Hematopoietic multipotent progenitor cell treated with erythropoietin and hydrocortisone succinate and interleukin-3 and kit ligand, for 15 days (in vitro differentiated cells): ENCODE results near the gene YWHAG.
"Not testable (repeated sequence)": the region's sequence is repeated elsewhere in the genome, so short reads cannot be mapped to it uniquely, and the experiment has no call there.

Source experiments
- DNase-seq: peaks from one replicate; pipeline ENCODE4 v3.0.0-alpha.2; 2015; ENCODE audit warnings: low spot score

Gene YWHAG

GRCh38 chr7:76358481-76359110 lies at the start of gene YWHAG:
Gene YWHAG, minus strand, starts transcription at chr7:76358991. Its CDS starts 183 bp downstream, at chr7:76358808.
- peak; percentile 90 for DNase-seq

DNA sequence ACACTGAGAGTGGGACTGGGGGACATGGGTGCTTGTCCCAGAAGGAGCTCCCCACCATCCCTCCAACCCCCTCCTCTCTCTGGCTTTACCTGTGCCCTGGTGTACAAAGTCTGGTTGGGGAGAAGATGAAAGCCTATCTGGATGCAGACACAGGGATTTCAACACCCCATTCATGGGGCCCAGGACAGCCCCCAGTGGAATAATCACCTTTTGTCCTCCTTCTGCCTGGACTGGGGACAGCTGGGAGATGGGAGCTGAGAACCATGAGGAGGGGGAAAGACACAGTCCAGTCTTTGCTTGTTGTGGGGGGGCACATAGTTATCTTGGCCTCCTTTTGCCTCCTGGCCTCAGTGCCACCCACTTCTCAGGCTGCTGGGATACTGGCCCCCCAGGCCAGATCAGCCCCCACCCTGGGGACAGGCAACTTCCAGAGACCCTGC lies 49.4 kb upstream of the YWHAG start:
- DNase-seq: no peak

GRCh38 chr7:76407718-76408117 lies 48.9 kb upstream of the YWHAG start:
- no peak for DNase-seq

DNA sequence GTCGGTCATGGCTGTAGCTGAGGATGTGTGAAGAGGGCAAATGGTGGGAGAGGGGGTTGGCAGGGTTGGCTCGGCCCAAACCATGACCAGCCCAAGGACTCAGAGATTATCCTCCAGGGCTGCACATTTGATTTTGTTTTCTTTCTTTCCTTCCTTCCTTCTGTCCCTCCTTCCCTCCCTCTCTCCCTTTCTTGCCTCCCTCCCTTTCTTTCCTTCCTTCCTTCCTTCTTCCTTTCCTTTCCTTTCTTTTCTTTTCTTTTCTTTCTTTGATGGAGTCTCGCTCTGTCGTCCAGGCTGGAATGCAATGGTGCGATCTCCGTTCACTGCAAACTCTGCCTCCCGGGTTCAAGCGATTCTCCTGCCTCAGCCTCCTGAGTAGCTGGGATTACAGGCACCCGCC lies 46.9 kb upstream of the YWHAG start:
- no peak for DNase-seq

GRCh38 chr7:76403780-76404494 lies 45.1 kb upstream of the YWHAG start:
- no peak for DNase-seq

- not testable (repeated sequence) for DNase-seq
These were observed 44.3 kb upstream of the YWHAG start for GRCh38 chr7:76403097-76403496.

DNA sequence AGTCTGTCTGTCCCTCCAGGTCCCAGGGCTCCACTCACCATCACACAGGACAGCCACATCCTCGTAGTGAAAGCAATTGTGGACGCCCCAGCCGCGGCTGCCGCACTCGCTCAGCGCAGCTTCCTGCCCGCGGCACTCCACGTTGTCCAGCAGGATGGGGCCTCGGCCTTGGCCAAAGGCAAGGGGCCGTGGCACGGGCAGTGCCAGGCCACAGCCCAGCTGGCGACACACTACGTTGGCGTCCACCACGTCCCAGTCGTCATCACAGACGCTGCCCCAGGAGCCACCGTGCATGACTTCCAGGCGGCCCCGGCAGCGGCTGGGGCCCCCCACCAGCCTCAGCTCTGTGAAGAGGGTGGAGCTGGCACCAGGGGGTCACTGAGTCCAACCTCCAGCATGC lies 41.5 kb upstream of the YWHAG start:
- no peak for DNase-seq

DNA sequence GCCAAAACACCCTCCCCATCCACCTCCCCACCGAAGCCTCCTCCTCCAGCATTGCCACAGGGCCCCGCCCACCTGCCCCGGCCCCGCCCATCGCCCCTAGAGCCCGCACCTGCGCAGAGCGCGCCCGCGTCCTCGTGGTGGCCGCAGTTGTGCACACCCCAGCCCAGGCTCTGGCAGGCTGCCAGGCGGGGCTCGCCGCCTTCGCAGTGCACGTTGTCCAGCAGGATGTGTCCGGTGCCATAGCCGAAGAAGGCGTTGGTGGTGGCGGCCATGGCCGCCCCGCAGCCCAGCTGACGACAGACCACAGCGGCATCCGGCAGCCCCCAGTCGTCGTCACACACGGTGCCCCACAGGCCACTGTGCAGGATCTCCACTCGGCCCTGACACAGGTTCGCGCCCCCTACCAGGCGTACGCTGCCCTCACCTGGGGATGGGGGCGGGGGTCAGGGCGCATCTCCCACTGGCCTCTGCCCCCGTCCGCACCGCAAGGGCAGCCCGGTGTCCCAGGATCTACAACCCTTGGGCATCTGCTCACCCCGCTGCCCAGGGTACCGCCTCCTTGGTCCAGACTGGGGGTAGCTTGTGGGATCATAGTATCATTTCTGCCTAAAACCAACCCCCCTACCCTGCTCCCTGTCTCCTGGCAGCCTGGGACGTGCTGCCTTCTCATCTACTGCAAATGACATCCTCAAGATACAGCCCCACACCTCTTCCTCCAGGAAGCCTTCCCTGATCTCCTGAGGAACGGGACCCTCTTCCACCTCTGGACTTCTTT lies 38.8 kb upstream of the YWHAG start:
- DNase-seq: peak; percentile 73

- DNase-seq: no peak
These were observed 38.1 kb upstream of the YWHAG start for GRCh38 chr7:76396864-76397263.

DNA sequence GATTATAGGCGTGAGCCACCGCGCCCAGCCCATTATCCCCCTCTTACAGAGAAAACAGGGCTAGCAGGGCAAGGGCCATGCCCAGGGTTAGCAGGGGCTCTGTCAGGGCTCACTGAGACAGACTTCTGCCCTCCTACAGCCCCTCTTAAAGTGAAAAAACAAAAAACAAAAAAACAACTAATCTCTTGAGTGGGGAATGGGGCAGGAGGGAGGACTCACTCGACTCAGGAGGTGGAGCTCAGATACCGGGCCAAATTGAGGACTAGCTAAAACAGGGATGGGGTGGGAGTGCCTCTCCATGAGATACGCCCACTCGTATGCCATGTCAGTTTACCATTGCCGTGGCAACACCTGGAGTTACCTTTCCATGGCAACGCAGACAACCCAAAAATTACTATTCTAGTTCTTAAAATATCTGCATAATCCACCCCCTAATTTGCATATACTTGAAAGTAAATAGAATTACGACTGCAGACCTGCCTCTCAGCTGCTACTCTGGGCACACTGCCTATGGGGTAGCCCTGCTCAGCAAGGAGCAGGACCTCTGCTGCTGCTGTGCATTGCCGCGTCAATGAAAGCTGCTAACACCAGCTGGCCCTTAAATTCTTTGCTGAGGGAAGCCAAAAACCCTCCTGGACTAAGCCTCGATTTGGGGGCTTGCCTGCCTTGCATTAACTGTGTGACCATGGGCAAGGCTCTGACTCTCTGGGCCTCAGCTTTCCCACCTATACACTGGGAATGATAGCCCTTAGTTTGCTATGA lies 37.4 kb upstream of the YWHAG start:
- DNase-seq: no peak

DNA sequence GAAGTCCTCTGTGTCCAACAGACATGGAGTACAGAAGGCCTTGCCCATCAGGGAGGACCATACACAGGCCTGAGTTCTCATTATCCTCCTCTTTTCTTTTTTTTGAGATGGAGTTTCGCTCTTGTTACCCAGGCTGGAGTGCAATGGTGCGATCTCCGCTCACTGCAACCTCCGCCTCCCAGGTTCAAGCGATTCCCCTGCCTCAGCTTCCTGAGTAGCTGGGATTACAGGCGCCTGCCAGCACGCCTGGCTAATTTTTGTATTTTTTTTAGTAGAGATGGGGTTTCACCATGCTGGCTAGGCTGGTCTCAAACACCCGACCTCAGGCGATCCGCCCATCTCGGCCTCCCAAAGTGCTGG lies 36.8 kb upstream of the YWHAG start:
- DNase-seq: not testable (repeated sequence)

DNA sequence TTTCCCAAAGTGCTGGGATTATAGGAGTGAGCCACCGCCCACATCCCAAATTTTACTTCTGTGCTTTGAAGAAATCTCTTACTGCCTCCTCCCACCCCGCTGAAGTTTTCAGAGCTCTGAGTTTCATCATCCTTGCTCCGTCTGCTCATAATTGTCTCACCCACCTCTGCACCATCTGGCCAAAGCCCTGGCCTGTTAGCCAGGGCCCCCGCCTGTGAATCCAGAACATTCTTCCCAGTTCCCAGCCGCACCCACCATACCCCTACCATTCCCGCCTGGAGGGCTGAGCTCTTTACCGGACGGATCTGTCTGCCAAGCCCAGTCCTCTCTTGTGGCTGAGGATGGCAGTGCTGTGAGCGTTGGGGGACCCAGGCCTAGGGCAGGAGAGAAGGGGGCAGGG lies 36.2 kb upstream of the YWHAG start:
- DNase-seq: no peak

GRCh38 chr7:76393116-76394031 lies 34.6 kb upstream of the YWHAG start:
- peak; percentile 95 for DNase-seq

DNA sequence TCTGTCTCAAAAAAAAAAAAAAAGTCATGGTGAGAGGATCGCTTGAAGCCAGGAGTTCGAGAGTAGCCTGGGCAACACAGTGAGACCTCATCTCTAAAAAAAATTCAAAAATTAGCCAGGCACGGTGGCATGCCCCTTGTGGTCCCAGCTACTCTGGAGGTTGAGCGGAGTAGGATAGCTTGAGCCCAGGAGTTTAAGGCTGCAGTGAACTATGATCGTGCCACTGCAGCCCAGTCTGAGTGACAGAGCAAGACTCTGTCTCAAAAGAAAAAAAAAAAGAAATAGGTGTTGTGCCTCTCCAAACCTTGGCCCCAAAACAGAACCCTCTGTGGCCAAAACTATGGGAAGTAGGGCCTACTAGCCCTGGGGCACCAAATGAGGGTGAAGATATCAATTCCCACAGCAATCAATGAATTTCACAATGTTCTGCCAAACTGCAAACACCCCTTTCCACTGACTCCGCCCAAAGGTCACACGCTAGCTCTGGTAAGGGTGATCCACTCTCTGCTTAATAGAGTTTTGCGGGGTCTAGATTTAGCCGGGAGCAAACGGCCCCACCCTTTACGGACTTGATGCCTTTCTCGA lies 33.8 kb upstream of the YWHAG start:
- DNase-seq: no peak

- DNase-seq: no peak
These were observed 31.3 kb upstream of the YWHAG start for GRCh38 chr7:76390092-76390491.

DNA sequence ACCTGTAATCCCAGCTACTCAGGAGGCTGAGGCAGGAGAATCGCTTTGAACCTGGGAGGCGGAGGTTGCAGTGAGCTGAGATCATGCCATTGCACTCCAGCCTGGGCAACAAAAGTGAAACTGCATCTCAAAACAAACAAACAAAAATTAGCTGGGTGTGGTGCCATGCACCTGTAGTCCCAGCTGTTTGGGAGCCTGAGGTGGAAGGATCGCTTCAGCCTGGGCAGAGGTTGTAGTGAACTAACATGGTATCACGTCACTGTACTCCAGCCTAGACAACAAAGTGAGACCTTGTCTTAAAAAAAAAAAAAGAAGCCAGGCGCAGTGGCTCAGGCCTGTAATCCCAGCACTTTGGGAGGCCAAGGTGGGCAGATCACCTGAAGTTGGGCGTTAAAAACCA lies 29.0 kb upstream of the YWHAG start:
- not testable (repeated sequence) for DNase-seq

- DNase-seq: no peak
These were observed 28.0 kb upstream of the YWHAG start for GRCh38 chr7:76386691-76387260.

DNA sequence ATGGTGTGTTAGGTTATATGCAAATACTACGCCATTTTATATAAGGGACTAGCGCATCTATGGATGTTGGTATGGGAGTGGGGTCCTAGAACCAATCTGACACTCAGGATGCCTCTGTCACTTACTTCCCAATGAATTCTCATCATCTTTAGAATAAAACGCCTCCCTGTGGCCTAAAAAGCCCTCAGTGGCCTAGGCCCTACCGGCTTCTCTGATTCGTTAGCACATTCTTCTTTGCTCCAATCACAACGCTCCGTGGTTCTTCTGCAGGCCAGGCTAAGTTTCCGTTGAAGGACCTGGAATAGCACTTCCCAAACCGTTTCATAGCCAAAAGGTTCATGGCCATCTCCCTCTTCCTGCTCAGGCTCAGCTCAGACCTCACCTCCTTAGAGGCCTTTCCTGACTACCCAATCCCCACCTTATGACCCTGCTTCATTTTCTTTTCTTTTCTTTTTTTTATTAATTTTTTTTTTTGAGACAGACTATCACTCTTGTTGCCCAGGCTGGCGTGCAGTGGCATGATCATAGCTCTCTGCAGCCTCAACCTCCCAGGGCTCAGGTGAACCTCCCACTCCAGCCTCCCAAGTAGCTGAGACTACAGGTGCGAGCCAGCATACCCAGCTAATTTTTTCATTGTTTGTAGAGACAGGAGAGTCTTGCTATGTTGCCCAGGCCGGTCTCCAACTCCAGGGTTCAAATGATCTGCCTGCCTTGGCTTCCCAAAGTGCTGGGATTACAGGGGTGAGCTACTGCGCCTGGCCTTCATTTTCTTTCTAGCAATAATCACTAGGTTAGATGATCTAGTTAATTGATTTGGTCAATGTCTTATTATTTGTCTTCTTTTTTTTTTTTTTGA lies 24.5 kb upstream of the YWHAG start:
- no peak for DNase-seq

DNA sequence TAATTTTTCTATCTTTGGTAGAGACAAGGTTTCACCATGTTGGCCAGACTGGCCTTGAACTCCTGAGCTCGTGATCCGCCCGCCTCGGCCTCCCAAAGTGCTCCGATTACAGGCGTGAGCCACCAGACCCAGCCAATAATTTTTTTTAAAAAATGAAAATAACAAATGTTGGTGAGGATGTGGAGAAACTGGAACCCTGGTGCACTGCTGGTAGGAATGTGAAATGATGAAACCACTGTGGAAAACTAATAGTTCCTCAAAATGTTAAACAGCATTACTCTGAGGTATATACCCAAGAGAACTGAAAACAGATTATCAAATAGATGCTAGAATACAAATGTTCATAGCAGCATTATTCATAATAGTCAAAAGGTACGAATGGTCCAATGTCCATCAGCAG lies 23.0 kb upstream of the YWHAG start:
- DNase-seq: no peak

- no peak for DNase-seq
These were observed 21.8 kb upstream of the YWHAG start for GRCh38 chr7:76380623-76380966.
